Measurements from ENCODE around the gene GART.
"Not testable (repeated sequence)": the region's sequence is repeated elsewhere in the genome, so short reads cannot be mapped to it uniquely, and the experiment has no call there.

Gene GART

GRCh38 chr21:33511639-33512038, 30.3 kb downstream of the GART start:
- no peak for DNase-seq

- no peak for DNase-seq
Observed at GRCh38 chr21:33510826-33511225, 31.1 kb downstream of the GART start.

DNA sequence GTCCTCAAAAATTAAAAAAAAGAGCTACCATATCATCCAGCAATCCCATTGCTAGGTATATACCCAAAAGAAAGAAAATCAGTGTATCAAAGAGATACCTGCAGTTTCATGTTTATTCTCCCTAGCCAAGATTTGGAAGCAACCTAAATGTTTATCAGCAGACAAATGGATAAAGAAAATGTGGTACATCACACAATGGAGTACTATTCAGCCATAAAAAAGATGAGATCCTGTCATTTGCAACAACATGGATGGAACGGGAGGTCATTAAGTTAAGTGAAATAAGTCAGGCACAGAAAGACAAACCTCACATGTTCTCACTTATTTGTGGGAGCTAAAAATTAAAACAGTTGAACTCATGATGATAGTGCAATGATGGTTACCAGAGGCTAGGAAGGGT, 34.9 kb downstream of the GART start:
- DNase-seq, result not testable (repeated sequence)

GRCh38 chr21:33505833-33506232, 36.1 kb downstream of the GART start:
- no peak for DNase-seq

DNA sequence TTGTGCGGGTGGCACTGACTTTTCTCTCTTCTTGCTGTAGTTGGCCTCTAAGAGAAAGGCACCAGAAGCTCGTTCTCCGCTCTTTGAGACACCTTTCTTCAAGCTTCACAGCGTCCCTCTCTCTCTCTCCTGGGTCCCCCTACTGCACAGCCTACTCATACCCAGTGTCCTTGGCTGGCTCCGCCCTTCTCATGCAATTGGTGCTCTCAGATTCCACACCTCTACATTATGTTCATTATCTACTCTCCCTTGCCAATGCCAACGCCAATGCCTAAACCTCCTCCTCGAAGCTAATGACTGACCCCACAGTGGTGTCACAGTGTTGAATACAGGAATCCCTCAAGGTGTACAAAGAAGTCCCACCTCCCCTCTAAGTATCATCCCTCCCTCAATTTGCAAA, 45.6 kb downstream of the GART start:
- no peak for DNase-seq

GRCh38 chr21:33495743-33496142, 46.2 kb downstream of the GART start:
- no peak for DNase-seq

DNA sequence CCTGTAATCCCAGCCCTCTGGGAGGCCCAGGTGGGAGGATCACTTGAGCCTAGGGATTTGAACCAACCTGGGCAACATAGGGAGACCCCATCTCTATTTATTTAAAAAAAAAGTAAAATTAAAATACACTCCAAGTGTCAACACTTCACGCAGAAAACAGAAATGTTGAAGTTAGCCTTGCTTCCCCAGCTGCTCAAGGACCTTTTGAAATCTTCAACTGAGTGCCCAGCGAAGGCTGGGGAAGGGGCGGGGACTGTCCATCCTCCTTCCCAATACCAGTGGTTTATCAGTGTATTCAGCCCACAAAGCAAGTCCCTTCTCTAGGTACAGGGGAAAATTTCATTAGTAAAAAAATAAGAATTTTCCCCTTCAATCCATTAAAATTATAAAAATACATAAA, 48.2 kb downstream of the GART start:
- no peak for DNase-seq

GRCh38 chr21:33492571-33492970, 49.3 kb downstream of the GART start:
- DNase-seq, result no peak

GRCh38 chr21:33491373-33492102, 50.4 kb downstream of the GART start, which contains the start of gene DNAJC28:
Gene DNAJC28, minus strand, starts transcription at chr21:33491716. Its CDS starts 2,323 bp downstream, at chr21:33489393.
- DNase-seq, result peak; percentile 97

GRCh38 chr21:33490991-33491372, 50.9 kb downstream of the GART start:
- peak; percentile 68 for DNase-seq

GRCh38 chr21:33488936-33489335, 53.0 kb downstream of the GART start:
- no peak for DNase-seq

- DNase-seq, result no peak
Observed at GRCh38 chr21:33487996-33488395, 53.9 kb downstream of the GART start.

GRCh38 chr21:33481314-33481943, 60.5 kb downstream of the GART start:
- DNase-seq, result no peak

DNA sequence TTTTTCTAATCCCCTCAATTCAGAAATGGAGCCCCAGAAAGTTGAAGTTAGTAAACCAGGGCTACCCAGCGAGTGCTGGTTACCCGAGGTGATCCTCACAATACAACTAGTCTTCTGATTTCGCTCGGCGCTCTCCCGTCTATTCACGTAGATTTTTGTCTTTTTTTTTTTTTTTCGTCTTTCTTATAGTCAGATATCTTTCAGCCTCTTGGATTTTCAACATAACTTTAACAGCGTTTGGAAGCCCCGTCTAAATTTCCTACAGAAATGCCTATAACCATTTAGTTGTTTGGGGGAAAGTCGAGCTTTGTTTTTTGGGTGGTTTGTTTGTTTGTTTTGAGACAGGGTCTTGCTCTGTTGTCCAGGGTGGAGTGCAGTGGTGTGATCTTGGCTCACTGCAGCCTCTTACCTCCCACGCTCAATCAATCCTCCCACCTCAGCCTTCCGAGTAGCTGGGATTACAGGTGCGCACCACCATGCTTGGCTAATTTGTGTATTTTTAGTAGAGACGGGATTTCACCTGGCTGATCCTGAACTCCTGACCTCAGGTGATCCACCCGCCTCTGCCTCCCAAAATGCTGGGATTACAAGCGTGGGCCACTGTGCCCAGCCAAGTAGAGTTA, 61.3 kb downstream of the GART start:
- DNase-seq, result no peak

- peak; percentile 96 for DNase-seq
Observed at GRCh38 chr21:33479679-33480480, 62.0 kb downstream of the GART start, which contains the start of gene TMEM50B. Gene TMEM50B, minus strand, starts transcription at chr21:33479974. Its CDS starts 11,089 bp downstream, at chr21:33468885.

DNA sequence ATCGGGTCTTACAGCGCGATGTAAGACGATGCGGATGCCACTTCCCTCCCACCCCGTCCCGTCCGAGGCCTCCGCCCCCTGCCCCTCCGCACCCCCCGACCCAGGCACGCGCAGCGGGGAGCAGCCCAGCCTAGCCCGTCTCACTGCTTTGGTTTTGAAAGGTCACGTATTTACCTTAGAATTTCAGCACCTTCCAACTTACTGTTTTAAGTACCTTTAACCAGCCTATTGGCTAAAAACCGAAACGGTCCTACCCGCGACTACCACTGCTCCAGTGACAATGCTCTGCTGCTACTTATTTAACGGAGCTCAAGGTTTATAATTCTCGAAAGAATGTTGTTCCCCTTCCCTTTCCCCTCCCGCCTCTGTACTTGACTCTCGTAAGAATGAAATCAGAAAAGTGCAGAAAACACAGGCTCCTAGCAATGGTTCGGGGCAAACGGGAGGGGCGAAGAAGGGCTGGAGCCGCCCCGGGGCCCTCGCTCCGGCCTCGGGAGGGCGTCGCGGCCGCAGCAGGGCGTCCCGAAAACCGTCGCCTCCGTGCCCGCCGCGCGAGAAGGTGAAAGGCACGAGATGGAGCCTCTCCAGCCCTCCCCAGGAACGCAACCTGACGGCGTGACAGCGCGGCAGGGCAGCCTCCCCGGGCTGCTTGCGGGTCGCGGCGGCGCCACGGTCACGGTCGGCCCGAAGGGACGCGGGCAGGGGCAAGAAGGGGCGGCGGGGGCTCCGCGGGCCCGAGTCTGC, 62.8 kb downstream of the GART start:
- peak; percentile 36 for DNase-seq

- no peak for DNase-seq
Observed at GRCh38 chr21:33478182-33478581, 63.7 kb downstream of the GART start.

DNA sequence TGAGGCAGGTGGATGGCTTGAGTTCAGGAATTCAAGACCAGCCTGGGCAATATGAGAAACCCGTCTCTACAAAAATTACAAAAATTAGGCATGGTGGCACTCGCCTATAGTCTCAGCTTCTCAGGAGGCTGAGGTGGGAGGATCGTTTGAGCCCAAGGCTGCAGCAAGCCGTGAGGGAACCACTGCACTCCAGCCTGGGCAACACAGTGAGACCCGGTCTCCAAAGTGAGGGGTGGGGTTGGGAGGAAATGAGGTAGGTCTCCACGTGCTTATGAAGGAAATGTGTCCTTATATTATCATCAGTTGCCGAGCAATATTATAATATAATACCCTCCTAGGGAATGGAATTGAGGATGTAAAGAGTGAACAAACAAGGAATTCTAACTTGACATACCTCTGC, 64.9 kb downstream of the GART start:
- no peak for DNase-seq

- DNase-seq, result no peak
Observed at GRCh38 chr21:33473344-33473743, 68.6 kb downstream of the GART start.

DNA sequence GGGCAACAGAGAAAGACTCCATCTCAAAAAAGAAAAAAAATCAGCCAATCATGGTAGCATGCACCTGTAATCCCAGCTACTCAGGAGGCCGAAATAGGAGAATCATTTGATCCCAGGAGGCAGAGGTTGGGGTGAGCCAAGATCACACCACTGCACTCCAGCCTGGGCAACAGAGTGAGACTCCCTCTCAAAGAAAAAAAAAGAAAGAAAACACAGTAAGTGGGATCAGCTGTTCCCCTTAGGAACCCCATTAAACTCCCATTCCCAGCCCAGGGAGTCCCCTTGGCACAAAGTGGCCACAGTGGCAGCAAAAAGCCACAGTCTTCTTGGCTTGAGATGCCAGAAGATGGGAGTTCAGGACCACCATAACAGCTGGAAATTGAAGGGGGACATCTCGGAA, 71.2 kb downstream of the GART start:
- DNase-seq, result no peak

GRCh38 chr21:33469183-33469582, 72.7 kb downstream of the GART start:
- DNase-seq, result not testable (repeated sequence)

DNA sequence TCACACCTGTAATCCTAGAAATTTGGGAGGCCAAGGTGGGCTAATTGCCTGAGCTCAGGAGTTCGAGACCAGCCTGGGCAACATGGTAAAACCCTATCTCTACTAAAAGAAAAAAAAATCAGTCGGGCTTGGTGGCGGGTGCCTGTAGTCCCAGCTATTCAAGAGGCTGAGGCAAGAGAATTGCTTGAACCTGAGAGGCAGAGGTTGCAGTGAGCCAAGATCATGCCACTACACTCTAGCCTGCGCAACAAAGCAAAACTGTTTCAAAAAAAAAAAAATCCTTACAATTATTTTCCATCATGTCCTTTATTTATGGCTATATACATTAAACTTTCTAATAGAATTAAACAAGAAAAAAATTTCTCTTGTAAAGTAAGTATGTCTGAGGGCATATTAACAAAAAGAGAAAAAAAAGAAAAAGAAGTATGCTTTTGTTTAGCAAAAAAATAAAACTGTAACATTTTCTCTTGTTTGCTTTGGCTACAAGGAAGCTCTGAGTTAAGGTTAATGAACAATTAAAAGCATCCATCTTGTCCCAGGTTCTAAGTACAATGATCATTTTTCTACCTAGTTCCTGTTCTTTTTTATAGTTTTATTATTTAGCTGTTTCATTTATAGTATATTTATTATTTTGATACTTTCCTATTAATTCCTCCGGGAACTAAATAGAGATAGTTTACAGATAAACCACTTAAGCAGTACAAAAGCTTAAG, 80.2 kb downstream of the GART start:
- DNase-seq, result no peak
